ENCODE results near the gene MAML2. TPM values are rescaled to one million over a fixed set of nuclear protein-coding genes. Genes with fewer than 3 reads are reported as not detected.

Gene MAML2
- total RNA-seq, 2 experiments from 2014 or later: 14.1 to 14.3 TPM

GRCh38 chr11:96023275-96023674 lies 319.7 kb downstream of the MAML2 start:
- H3K27me3 Mint-ChIP-seq: no peaks in the 10 kb centered on the region
- peaks cover 58% of the 10 kb centered on the region for H3K4me1 Mint-ChIP-seq
- no peak overlapping the region for H3K4me3 Mint-ChIP-seq
- H3K27ac Mint-ChIP-seq: peak overlapping the region; percentile 50
- DNase-seq: no peak
- no peaks in the 10 kb centered on the region for H3K9me3 Mint-ChIP-seq
- H3K36me3 Mint-ChIP-seq: peaks cover 16% of the 10 kb centered on the region

- Mint-ChIP-seq H3K36me3 (peaks cover 13% of the 10 kb centered on the region), H3K9me3 (no peaks in the 10 kb centered on the region), H3K27me3 (no peaks in the 10 kb centered on the region), H3K4me1 (peaks cover 51% of the 10 kb centered on the region), H3K4me3 (no peak overlapping the region), H3K27ac (peak overlapping the region; percentile 1)
- no peak for DNase-seq
These were observed 320.9 kb downstream of the MAML2 start for GRCh38 chr11:96021901-96022650.

- Mint-ChIP-seq H3K36me3 (peaks cover 12% of the 10 kb centered on the region), H3K27ac (peak overlapping the region; percentile 49), H3K9me3 (no peaks in the 10 kb centered on the region), H3K27me3 (no peaks in the 10 kb centered on the region), H3K4me3 (no peak overlapping the region), H3K4me1 (peaks cover 54% of the 10 kb centered on the region)
- no peak for DNase-seq
These were observed 322.9 kb downstream of the MAML2 start for GRCh38 chr11:96019810-96020747.

GRCh38 chr11:96019281-96019680 lies 323.7 kb downstream of the MAML2 start:
- H3K27ac Mint-ChIP-seq: peak overlapping the region; percentile 18
- no peak overlapping the region for H3K4me3 Mint-ChIP-seq
- H3K4me1 Mint-ChIP-seq: peaks cover 54% of the 10 kb centered on the region
- no peak for DNase-seq
- no peaks in the 10 kb centered on the region for H3K27me3 Mint-ChIP-seq
- H3K36me3 Mint-ChIP-seq: peaks cover 12% of the 10 kb centered on the region
- no peaks in the 10 kb centered on the region for H3K9me3 Mint-ChIP-seq

GRCh38 chr11:96017856-96018255 lies 325.1 kb downstream of the MAML2 start:
- Mint-ChIP-seq H3K4me1 (peaks cover 57% of the 10 kb centered on the region), H3K27ac (no peak overlapping the region), H3K9me3 (no peaks in the 10 kb centered on the region), H3K27me3 (no peaks in the 10 kb centered on the region), H3K4me3 (no peak overlapping the region), H3K36me3 (peaks cover 14% of the 10 kb centered on the region)
- DNase-seq: no peak

GRCh38 chr11:96016978-96017502 lies 326.0 kb downstream of the MAML2 start:
- DNase-seq: no peak
- H3K27ac Mint-ChIP-seq: no peak overlapping the region
- H3K36me3 Mint-ChIP-seq: peaks cover 6% of the 10 kb centered on the region
- peaks cover 58% of the 10 kb centered on the region for H3K4me1 Mint-ChIP-seq
- no peaks in the 10 kb centered on the region for H3K27me3 Mint-ChIP-seq
- H3K4me3 Mint-ChIP-seq: no peak overlapping the region
- H3K9me3 Mint-ChIP-seq: no peaks in the 10 kb centered on the region

- no peaks in the 10 kb centered on the region for H3K27me3 Mint-ChIP-seq
- peak; percentile 34 for DNase-seq
- H3K4me1 Mint-ChIP-seq: peaks cover 66% of the 10 kb centered on the region
- H3K36me3 Mint-ChIP-seq: peaks cover 5% of the 10 kb centered on the region
- peak overlapping the region; percentile 94 for H3K27ac Mint-ChIP-seq
- H3K9me3 Mint-ChIP-seq: no peaks in the 10 kb centered on the region
- H3K4me3 Mint-ChIP-seq: no peak overlapping the region
These were observed 327.0 kb downstream of the MAML2 start for GRCh38 chr11:96015906-96016565.

GRCh38 chr11:96014217-96014616 lies 328.8 kb downstream of the MAML2 start:
- Mint-ChIP-seq H3K4me1 (peaks cover 60% of the 10 kb centered on the region), H3K27me3 (no peaks in the 10 kb centered on the region), H3K27ac (peak overlapping the region; percentile 94), H3K36me3 (peaks cover 5% of the 10 kb centered on the region), H3K9me3 (no peaks in the 10 kb centered on the region), H3K4me3 (peak overlapping the region; percentile 62)
- DNase-seq: peak; percentile 39

- H3K9me3 Mint-ChIP-seq: no peaks in the 10 kb centered on the region
- peak; percentile 31 for DNase-seq
- peak overlapping the region; percentile 94 for H3K27ac Mint-ChIP-seq
- H3K36me3 Mint-ChIP-seq: peaks cover 5% of the 10 kb centered on the region
- H3K4me3 Mint-ChIP-seq: peak overlapping the region; percentile 62
- peaks cover 60% of the 10 kb centered on the region for H3K4me1 Mint-ChIP-seq
- no peaks in the 10 kb centered on the region for H3K27me3 Mint-ChIP-seq
These were observed 329.4 kb downstream of the MAML2 start for GRCh38 chr11:96013461-96014213.

- Mint-ChIP-seq H3K27me3 (no peaks in the 10 kb centered on the region), H3K4me3 (peak overlapping the region; percentile 32), H3K4me1 (peaks cover 63% of the 10 kb centered on the region), H3K27ac (peak overlapping the region; percentile 94), H3K9me3 (no peaks in the 10 kb centered on the region), H3K36me3 (peaks cover 5% of the 10 kb centered on the region)
- peak; percentile 43 for DNase-seq
These were observed 330.7 kb downstream of the MAML2 start for GRCh38 chr11:96012086-96012824.

GRCh38 chr11:96010683-96011082 lies 332.3 kb downstream of the MAML2 start:
- H3K27me3 Mint-ChIP-seq: no peaks in the 10 kb centered on the region
- DNase-seq: no peak
- H3K27ac Mint-ChIP-seq: no peak overlapping the region
- H3K9me3 Mint-ChIP-seq: no peaks in the 10 kb centered on the region
- peaks cover 5% of the 10 kb centered on the region for H3K36me3 Mint-ChIP-seq
- H3K4me3 Mint-ChIP-seq: no peak overlapping the region
- peaks cover 56% of the 10 kb centered on the region for H3K4me1 Mint-ChIP-seq

- Mint-ChIP-seq H3K27ac (no peak overlapping the region), H3K9me3 (peaks cover 2% of the 10 kb centered on the region), H3K27me3 (no peaks in the 10 kb centered on the region), H3K36me3 (peaks cover 11% of the 10 kb centered on the region), H3K4me1 (peaks cover 32% of the 10 kb centered on the region), H3K4me3 (no peak overlapping the region)
- DNase-seq: no peak
These were observed 334.8 kb downstream of the MAML2 start for GRCh38 chr11:96008161-96008720.

GRCh38 chr11:96006037-96006436 lies 337.0 kb downstream of the MAML2 start:
- no peak overlapping the region for H3K4me3 Mint-ChIP-seq
- peaks cover 2% of the 10 kb centered on the region for H3K9me3 Mint-ChIP-seq
- peaks cover 18% of the 10 kb centered on the region for H3K36me3 Mint-ChIP-seq
- no peaks in the 10 kb centered on the region for H3K27me3 Mint-ChIP-seq
- DNase-seq: no peak
- peaks cover 11% of the 10 kb centered on the region for H3K4me1 Mint-ChIP-seq
- H3K27ac Mint-ChIP-seq: no peak overlapping the region

Measured in activated naive CD8-positive, alpha-beta T cell treated with anti-CD3 and anti-CD28 coated beads for 36 hours (primary cell).